Gastrocnemius medialis (tissue), 4 donors: ENCODE results near the gene MFSD6L. TPM values are rescaled to one million over a fixed set of nuclear protein-coding genes. Genes with fewer than 3 reads are reported as not detected.

Experiments used
- ATAC-seq, 2 donors: fragments of 150-250 bp; one replicate each; pipeline ENCODE4 v1.9.1; 2016
- DNase-seq, 2 donors: peaks; one replicate each; pipeline ENCODE4 v3.0.0-alpha.2; 2019
- H3K27ac ChIP-seq, 4 donors: fragments of 200-600 bp; sonication (generic); 1 replicate in 1 of 4; 2 replicates in 3 of 4; pipeline ENCODE4 v1.5.1; 2016 to 2018; ENCODE audit warnings: mild to moderate bottlenecking in 2 of 4, moderate library complexity in 1 of 4
- H3K27me3 ChIP-seq, 3 donors: fragments of 200-600 bp; sonication (generic) in 2 of 3; 1 replicate in 1 of 3; 2 replicates in 2 of 3; pipeline versions ENCODE4 v1.5.1 to v1.6.0; 2016 to 2019; ENCODE audit warnings: mild to moderate bottlenecking in 1 of 3, moderate library complexity in 1 of 3
- H3K36me3 ChIP-seq, 2 donors: fragments of 200-600 bp; sonication (generic) in 1 of 2; one replicate each; pipeline ENCODE4 v1.5.1; 2017 to 2018
- H3K4me1 ChIP-seq, 2 donors: fragments of 200-600 bp; sonication (generic) in 1 of 2; one replicate each; pipeline ENCODE4 v1.5.1; 2016 to 2017; ENCODE audit warnings: mild to moderate bottlenecking in 2 of 2
- H3K4me3 ChIP-seq, 4 donors: fragments of 200-600 bp; sonication (generic) in 3 of 4; 1 replicate in 1 of 4; 2 replicates in 3 of 4; pipeline ENCODE4 v1.5.1; 2016 to 2019; ENCODE audit warnings: mild to moderate bottlenecking in 2 of 4
- H3K9me3 ChIP-seq, 3 donors: fragments of 200-600 bp; sonication (generic) in 2 of 3; 1 replicate in 1 of 3; 2 replicates in 2 of 3; pipeline ENCODE4 v1.5.1; 2016 to 2019
- CTCF ChIP-seq, 5 experiments: fragments of 450-650 bp in 3 of 5; fragments of 200-600 bp in 2 of 5; sonication (generic) in 2 of 5; IDR thresholded peaks in 4 of 5; conservative IDR thresholded peaks in 1 of 5; 1 replicate in 4 of 5; 2 replicates in 1 of 5; pipeline ENCODE4 v1.5.1; 2016 to 2019; ENCODE audit warnings: antibody characterized with exemption in 5 of 5, mild to moderate bottlenecking in 3 of 5, moderate library complexity in 3 of 5
- POLR2A ChIP-seq, 2 donors: fragments of 450-650 bp; IDR thresholded peaks; one replicate each; pipeline ENCODE4 v1.6.1; 2017; ENCODE audit warnings: antibody characterized with exemption in 2 of 2, mild to moderate bottlenecking in 2 of 2, moderate library complexity in 2 of 2
- in situ Hi-C, 4 donors: fragments of 200-750 bp; cut with MboI; loops; one replicate each; pipeline versions ENCODE4 v1.15.0 to v1.8.0; 2017; ENCODE audit warnings: low sequenced_read_pairs in 4 of 4
- intact Hi-C: fragments of 100-400 bp; cut with DNase I; formaldehyde crosslinking; loops from one replicate; pipeline ENCODE4 v1.15.1; 2023; ENCODE audit warnings: low total_unique reads
- total RNA-seq, 4 donors: library from RNA; depleted of rRNA; stranded (reverse); fragments of >200 nt; gene quantifications; one replicate each; pipeline versions ENCODE4 v1.1.0 to v1.2.3, GENCODE V29; 2016

The MFSD6L gene
- total RNA-seq, 4 donors from 2014 or later, result not detected

GRCh38 chr17:8843344-8843743, 44.2 kb upstream of the MFSD6L start:
- H3K27me3 ChIP-seq, result no peaks in the 10 kb centered on the region
- no peak overlapping the region for H3K4me3 ChIP-seq
- no peaks in the 10 kb centered on the region for H3K4me1 ChIP-seq
- intact Hi-C loops (no loop called here), in situ Hi-C loops (no loop called here)
- no peak overlapping the region for H3K27ac ChIP-seq
- no peaks in the 10 kb centered on the region for H3K36me3 ChIP-seq
- no peaks in the 10 kb centered on the region for H3K9me3 ChIP-seq
- ATAC-seq (no peak), DNase-seq (no peak)
- no peak for TF ChIP-seq CTCF (IDR thresholded peaks at IDR 0.05 in 4 of 5, conservative IDR thresholded peaks at IDR 0.05 in 1 of 5)
- TF ChIP-seq POLR2A (IDR thresholded peaks at IDR 0.05), result no peak

- in situ Hi-C loops, result no loop called here
- Histone ChIP-seq H3K9me3 (no peaks in the 10 kb centered on the region), H3K4me1 (no peaks in the 10 kb centered on the region), H3K27ac (no peak overlapping the region), H3K27me3 (no peaks in the 10 kb centered on the region), H3K36me3 (no peaks in the 10 kb centered on the region), H3K4me3 (no peak overlapping the region)
- TF ChIP-seq CTCF (IDR thresholded peaks at IDR 0.05 in 4 of 5, conservative IDR thresholded peaks at IDR 0.05 in 1 of 5) (no peak), POLR2A (IDR thresholded peaks at IDR 0.05) (no peak)
- ATAC-seq (no peak), DNase-seq (no peak)
- intact Hi-C loops, result no loop called here
These were observed 42.7 kb upstream of the MFSD6L start for GRCh38 chr17:8841844-8842243.

DNA sequence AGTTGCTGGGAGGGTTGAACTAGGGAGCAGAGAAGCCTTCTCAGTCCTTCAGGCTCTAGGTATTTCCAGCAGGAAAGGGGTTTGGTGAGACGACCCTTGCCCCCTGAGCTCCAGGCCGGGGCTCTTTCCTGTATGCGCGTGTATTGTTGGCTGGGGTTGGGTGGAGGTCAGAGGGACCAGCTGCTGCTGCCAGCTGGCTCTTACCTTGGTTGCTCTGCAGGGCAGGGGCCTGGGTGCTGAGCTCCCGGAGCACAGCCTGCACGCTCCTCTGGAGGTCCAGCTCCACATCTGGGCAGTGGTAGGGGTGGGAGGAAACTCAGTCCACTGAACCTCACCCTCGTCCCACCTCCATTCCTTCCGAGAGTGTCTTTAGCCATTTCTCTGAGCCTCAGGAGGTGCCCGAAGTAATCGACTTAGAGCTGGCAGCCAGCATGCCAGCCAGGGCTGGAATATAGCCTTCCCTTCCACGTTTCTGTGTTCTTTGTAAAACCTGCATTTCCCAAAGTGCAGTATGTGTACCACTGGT, 40.3 kb upstream of the MFSD6L start:
- H3K4me3 ChIP-seq, result no peak overlapping the region
- ATAC-seq (no peak), DNase-seq (no peak)
- no peaks in the 10 kb centered on the region for H3K9me3 ChIP-seq
- no peak for TF ChIP-seq POLR2A (IDR thresholded peaks at IDR 0.05)
- TF ChIP-seq CTCF (IDR thresholded peaks at IDR 0.05 in 4 of 5, conservative IDR thresholded peaks at IDR 0.05 in 1 of 5), result no peak
- H3K27me3 ChIP-seq, result no peaks in the 10 kb centered on the region
- no peak overlapping the region for H3K27ac ChIP-seq
- H3K36me3 ChIP-seq, result no peaks in the 10 kb centered on the region
- H3K4me1 ChIP-seq, result no peaks in the 10 kb centered on the region
- intact Hi-C loops, result no loop called here
- in situ Hi-C loops, result no loop called here

- Histone ChIP-seq H3K27me3 (no peaks in the 10 kb centered on the region), H3K27ac (no peak overlapping the region)
- no peak for DNase-seq
These were observed 39.5 kb upstream of the MFSD6L start for GRCh38 chr17:8838551-8839095.

More at GRCh38 chr17:8838551-8839095, 39.5 kb upstream of the MFSD6L start:
- H3K4me1 ChIP-seq, result no peaks in the 10 kb centered on the region
- intact Hi-C loops (no loop called here), in situ Hi-C loops (no loop called here)
- no peak overlapping the region for H3K4me3 ChIP-seq
- H3K36me3 ChIP-seq, result no peaks in the 10 kb centered on the region
- TF ChIP-seq POLR2A (IDR thresholded peaks at IDR 0.05), result no peak
- TF ChIP-seq CTCF (IDR thresholded peaks at IDR 0.05 in 4 of 5, conservative IDR thresholded peaks at IDR 0.05 in 1 of 5), result no peak
- H3K9me3 ChIP-seq, result no peaks in the 10 kb centered on the region
- ATAC-seq, result no peak
